Psoas muscle (tissue), 8 donors: ENCODE measurements around the gene HPRT1. TPM values are rescaled to one million over a fixed set of nuclear protein-coding genes. Genes with fewer than 3 reads are reported as not detected.

ENCODE experiments used
- ATAC-seq, 4 donors: fragments of 200-7000 bp; cut with Tn5 transposase; one replicate each; pipeline ENCODE4 v1.9.1; 2020; ENCODE audit warnings: moderate library complexity in 3 of 4, mild to moderate bottlenecking in 2 of 4
- DNase-seq, 2 donors: peaks; one replicate each; pipeline ENCODE4 v3.0.0-alpha.2; 2020
- H3K27ac ChIP-seq: fragments of 200-600 bp; one replicate; pipeline ENCODE4 v1.8.0; 2022
- H3K27me3 ChIP-seq, 3 donors: fragments of 200-600 bp in 1 of 3; one replicate each; pipeline versions ENCODE4 v1.6.1 to v1.8.0; 2013 to 2022; ENCODE audit warnings: low read length in 2 of 3, mild to moderate bottlenecking in 2 of 3, moderate library complexity in 1 of 3; ENCODE audit not compliant: insufficient read depth in 3 of 3
- H3K36me3 ChIP-seq, 2 donors: fragments of 200-600 bp in 1 of 2; one replicate each; pipeline versions ENCODE4 v1.6.1 to v1.8.0; 2013 to 2022; ENCODE audit warnings: low read depth in 1 of 2, mild to moderate bottlenecking in 1 of 2, moderate library complexity in 1 of 2; ENCODE audit not compliant: insufficient read depth in 1 of 2
- H3K4me1 ChIP-seq: fragments of 200-600 bp; one replicate; pipeline ENCODE4 v1.8.0; 2022
- H3K4me3 ChIP-seq: fragments of 200-600 bp; one replicate; pipeline ENCODE4 v1.8.0; 2022; ENCODE audit warnings: mild to moderate bottlenecking
- H3K9me3 ChIP-seq: fragments of 200-600 bp; one replicate; pipeline ENCODE4 v1.8.0; 2022
- WGBS, 3 donors: extraction: QIAGEN DNeasy Blood & Tissue Kit; methylation state at CpG; one replicate each; pipeline versions ENCODE4 v1.1.6 to v1.1.7; 2013; 5-methylcytosine and 5-hydroxymethylcytosine counted together
- intact Hi-C, 2 donors: fragments of 100-400 bp; cut with DNase I; formaldehyde crosslinking; loops; one replicate each; pipeline versions ENCODE4 v1.11.0 to v1.14.2; 2022
- polyA plus RNA-seq, 3 donors: library from polyadenylated mRNA; stranded (reverse); fragments of 200-250 nt; gene quantifications; one replicate each; pipeline ENCODE4 v1.2.3, GENCODE V29; 2013
- total RNA-seq, 4 donors: library from RNA; stranded (reverse); fragmentation: NEBNext Ultra II Directional in 2 of 4; extraction: Animal tissue kit (Norgen Biotek cat#: 25700) in 2 of 4; gene quantifications; one replicate each; pipeline versions ENCODE4 v1.2.1 to v1.2.4, GENCODE V29; 2021 to 2023
- TF ChIP-seq, protein P1 (sequence below): fragments of 200-600 bp; IDR thresholded peaks from one replicate; pipeline ENCODE4 v1.8.0; 2022; ENCODE audit warnings: antibody characterized with exemption
- donor health status: healthy with polysubstance abuse.
- donor health status: DM: no; HTN: no; CAD: no; lungs with moderate emphysema.
- donor health status: Bipolar disorder and iron deficiency.
- donor health status: healthy.
- donor health status: DM: yes; HTN: yes; CAD: no.
- donor health status: DM: no; HTN: no; CAD: no.
- donor health status: DM: no; HTN: no; CAD: no.
- donor health status: DM: yes; HTN: yes; CAD: no.

HPRT1 gene
- total and polyA plus RNA-seq, 7 donors, result 7.9 to 30.0 (median 15.9) TPM

DNA sequence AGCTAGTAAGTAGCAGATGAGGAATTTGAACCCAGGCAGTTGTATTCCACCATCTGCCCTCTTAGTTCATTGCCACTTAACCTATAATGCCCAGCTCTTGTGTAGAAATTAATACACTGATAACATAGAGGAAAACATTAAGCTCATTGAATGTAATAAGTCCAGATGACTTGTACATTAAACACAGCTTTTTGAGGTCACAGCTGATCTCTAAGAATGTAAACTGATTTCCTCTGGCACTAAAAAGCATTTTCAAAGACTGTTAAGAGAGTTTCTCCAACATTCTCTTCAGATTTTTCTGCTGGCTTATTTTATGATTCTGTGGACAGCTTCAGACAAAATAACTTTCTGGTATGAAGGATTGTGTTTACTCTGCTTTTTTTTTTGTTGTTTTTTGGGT lies 42.7 kb downstream of the HPRT1 start:
- Histone ChIP-seq H3K9me3 (no peaks in the 10 kb centered on the region), H3K4me1 (no peaks in the 10 kb centered on the region), H3K36me3 (no peaks in the 10 kb centered on the region), H3K27me3 (no peaks in the 10 kb centered on the region), H3K4me3 (no peak overlapping the region), H3K27ac (no peak overlapping the region)
- TF ChIP-seq, protein P1, sequence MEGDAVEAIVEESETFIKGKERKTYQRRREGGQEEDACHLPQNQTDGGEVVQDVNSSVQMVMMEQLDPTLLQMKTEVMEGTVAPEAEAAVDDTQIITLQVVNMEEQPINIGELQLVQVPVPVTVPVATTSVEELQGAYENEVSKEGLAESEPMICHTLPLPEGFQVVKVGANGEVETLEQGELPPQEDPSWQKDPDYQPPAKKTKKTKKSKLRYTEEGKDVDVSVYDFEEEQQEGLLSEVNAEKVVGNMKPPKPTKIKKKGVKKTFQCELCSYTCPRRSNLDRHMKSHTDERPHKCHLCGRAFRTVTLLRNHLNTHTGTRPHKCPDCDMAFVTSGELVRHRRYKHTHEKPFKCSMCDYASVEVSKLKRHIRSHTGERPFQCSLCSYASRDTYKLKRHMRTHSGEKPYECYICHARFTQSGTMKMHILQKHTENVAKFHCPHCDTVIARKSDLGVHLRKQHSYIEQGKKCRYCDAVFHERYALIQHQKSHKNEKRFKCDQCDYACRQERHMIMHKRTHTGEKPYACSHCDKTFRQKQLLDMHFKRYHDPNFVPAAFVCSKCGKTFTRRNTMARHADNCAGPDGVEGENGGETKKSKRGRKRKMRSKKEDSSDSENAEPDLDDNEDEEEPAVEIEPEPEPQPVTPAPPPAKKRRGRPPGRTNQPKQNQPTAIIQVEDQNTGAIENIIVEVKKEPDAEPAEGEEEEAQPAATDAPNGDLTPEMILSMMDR, result no peak
- no peak for ATAC-seq
- no peak for DNase-seq
- intact Hi-C loops, result no loop called here

- TF ChIP-seq, protein P1, result no peak
- Histone ChIP-seq H3K9me3 (no peaks in the 10 kb centered on the region), H3K4me3 (no peak overlapping the region), H3K4me1 (no peaks in the 10 kb centered on the region), H3K27me3 (peaks cover 0 to 4% (median 0%) of the 10 kb centered on the region in 3 donors), H3K36me3 (no peaks in the 10 kb centered on the region), H3K27ac (no peak overlapping the region)
- WGBS, 3 donors, result 81 to 93% (median 89%) methylated on average over 9 of the region's 9 CpGs
- ATAC-seq, result no peak
- DNase-seq, result no peak
- intact Hi-C loops, result no loop called here
These were observed 52.6 kb downstream of the HPRT1 start for GRCh38 chrX:134512566-134512965.

DNA sequence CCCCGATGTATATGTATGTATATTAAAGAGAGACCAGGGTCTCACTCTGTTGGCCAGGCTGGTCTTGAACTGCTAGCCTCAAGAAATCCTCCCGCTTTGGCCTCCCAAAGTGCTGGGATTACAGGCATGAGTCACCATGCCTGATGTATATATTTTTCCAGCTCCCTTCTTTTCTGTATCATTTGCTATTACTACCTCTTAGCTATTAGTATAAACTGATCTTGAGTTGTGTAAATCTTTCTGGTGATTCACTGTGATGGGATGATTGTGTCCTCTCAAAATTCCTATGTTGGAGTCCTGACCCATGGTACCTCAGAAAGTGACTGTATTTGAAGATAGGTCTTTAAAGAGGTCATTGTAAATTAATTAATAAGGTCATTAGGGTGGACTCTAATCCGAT lies 53.1 kb downstream of the HPRT1 start:
- H3K9me3 ChIP-seq, result no peaks in the 10 kb centered on the region
- H3K27me3 ChIP-seq, result peaks cover 0 to 4% (median 0%) of the 10 kb centered on the region in 3 donors
- H3K4me3 ChIP-seq, result no peak overlapping the region
- no peak for ATAC-seq
- intact Hi-C loops, result no loop called here
- no peaks in the 10 kb centered on the region for H3K4me1 ChIP-seq
- no peak for DNase-seq
- WGBS, 3 donors, result 78 to 97% (median 92%) methylated on average over 3 of the region's 3 CpGs
- TF ChIP-seq, protein P1, result no peak
- no peaks in the 10 kb centered on the region for H3K36me3 ChIP-seq
- no peak overlapping the region for H3K27ac ChIP-seq

DNA sequence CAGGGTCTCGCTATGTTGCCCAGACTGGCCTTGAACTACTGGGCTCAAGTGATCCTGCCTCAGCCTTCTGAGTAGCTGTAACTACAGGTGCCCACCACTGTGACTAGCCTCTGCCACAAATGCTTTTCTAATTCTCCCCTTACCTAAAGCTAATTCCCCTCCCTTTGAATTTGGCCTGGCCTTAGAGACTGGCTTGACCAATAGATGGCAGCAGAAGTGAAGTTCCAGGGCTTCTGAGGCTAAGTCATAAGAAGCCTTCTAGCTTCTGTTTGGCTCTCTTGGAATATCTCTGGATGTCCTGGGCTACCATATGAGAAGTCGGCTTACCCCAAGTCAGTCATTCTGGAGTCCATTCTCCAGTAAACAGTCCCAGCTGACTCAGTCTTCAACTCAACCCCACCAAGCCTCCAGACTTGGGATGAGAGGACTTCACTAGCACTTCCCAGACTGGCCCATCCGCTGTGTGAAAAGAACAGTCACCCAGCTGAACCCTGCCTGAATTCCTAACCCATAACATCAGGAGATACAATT lies 61.0 kb downstream of the HPRT1 start:
- H3K27ac ChIP-seq, result no peak overlapping the region
- no peaks in the 10 kb centered on the region for H3K36me3 ChIP-seq
- H3K9me3 ChIP-seq, result no peaks in the 10 kb centered on the region
- peak; percentile 78 to 86 (median 82) for ATAC-seq
- no peaks in the 10 kb centered on the region for H3K4me1 ChIP-seq
- WGBS, 3 donors, result 68 to 79% (median 75%) methylated on average over 3 of the region's 3 CpGs
- H3K4me3 ChIP-seq, result no peak overlapping the region
- TF ChIP-seq, protein P1, result peak; percentile 51
- DNase-seq, result no peak
- no peaks in the 10 kb centered on the region for H3K27me3 ChIP-seq
- intact Hi-C loops, result loop anchor here in 1 of 2 donors (5.0 kb wide), 1 partner anchor 231 kb away; no protein-coding TSS in a partner anchor

DNA sequence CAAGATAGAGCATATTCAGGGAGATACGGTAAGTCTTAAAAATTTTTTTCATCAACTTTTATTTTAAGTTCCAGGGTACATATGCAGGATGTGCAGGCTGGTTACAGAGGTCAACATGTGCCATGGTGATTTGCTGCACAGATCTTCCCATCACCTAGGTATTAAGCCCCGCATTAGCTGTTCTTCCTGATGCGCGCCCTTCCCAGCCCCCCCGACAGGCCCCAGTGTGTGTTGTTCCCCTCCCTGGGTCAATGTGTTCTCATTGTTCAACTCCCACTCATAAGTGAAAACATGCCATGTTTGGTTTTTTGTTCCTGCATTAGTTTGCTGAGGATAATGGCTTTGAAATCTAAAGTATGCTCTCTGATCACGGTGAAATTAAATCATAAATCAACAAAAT lies 64.2 kb downstream of the HPRT1 start:
- WGBS, 3 donors, result 83 to 94% (median 86%) methylated on average over 6 of the region's 6 CpGs
- intact Hi-C loops, result loop anchor here in 1 of 2 donors (5.0 kb wide), 1 partner anchor 228 kb away; no protein-coding TSS in a partner anchor
- TF ChIP-seq, protein P1, result no peak

More for the DNA sequence above, 64.2 kb downstream of the HPRT1 start:
- H3K4me3 ChIP-seq, result no peak overlapping the region
- no peaks in the 10 kb centered on the region for H3K9me3 ChIP-seq
- H3K4me1 ChIP-seq, result no peaks in the 10 kb centered on the region
- no peak overlapping the region for H3K27ac ChIP-seq
- no peaks in the 10 kb centered on the region for H3K36me3 ChIP-seq
- no peaks in the 10 kb centered on the region for H3K27me3 ChIP-seq
- DNase-seq (no peak), ATAC-seq (no peak)
